HG02885 (cell line): ENCODE results near the gene TMEM270.
"Not testable (repeated sequence)": the region's sequence is repeated elsewhere in the genome, so short reads cannot be mapped to it uniquely, and the experiment has no call there.

ENCODE experiments used
- ATAC-seq: cut with Tn5 transposase; IDR thresholded peaks from one replicate; pipeline ENCODE4 v1.9.1; 2021; ENCODE audit warnings: mild to moderate bottlenecking; ENCODE audit not compliant: unreplicated experiment, poor library complexity

The TMEM270 gene

GRCh38 chr7:73882047-73882402 lies 21.1 kb downstream of the TMEM270 start:
- no peak for ATAC-seq

GRCh38 chr7:73884867-73885422 lies 24.0 kb downstream of the TMEM270 start:
- ATAC-seq = not testable (repeated sequence)

GRCh38 chr7:73885433-73885974 lies 24.5 kb downstream of the TMEM270 start:
- no peak for ATAC-seq

- no peak for ATAC-seq
Measured at GRCh38 chr7:73885975-73886798, 25.2 kb downstream of the TMEM270 start.

- ATAC-seq = no peak
Measured at GRCh38 chr7:73887762-73888161, 26.8 kb downstream of the TMEM270 start.

- ATAC-seq = no peak
Measured at GRCh38 chr7:73888959-73889358, 28.0 kb downstream of the TMEM270 start.

GRCh38 chr7:73890555-73891147 lies 29.7 kb downstream of the TMEM270 start:
- ATAC-seq = no peak

GRCh38 chr7:73891178-73891885 lies 30.4 kb downstream of the TMEM270 start:
- ATAC-seq = no peak

- no peak for ATAC-seq
Measured at GRCh38 chr7:73892003-73892999, 31.3 kb downstream of the TMEM270 start.

GRCh38 chr7:73893342-73894101 lies 32.6 kb downstream of the TMEM270 start:
- ATAC-seq = no peak

- ATAC-seq = no peak
Measured at GRCh38 chr7:73894166-73894565, 33.2 kb downstream of the TMEM270 start.

GRCh38 chr7:73894733-73895551 lies 34.0 kb downstream of the TMEM270 start:
- no peak for ATAC-seq

GRCh38 chr7:73895626-73896025 lies 34.7 kb downstream of the TMEM270 start:
- no peak for ATAC-seq

GRCh38 chr7:73896454-73896853 lies 35.5 kb downstream of the TMEM270 start:
- no peak for ATAC-seq

- no peak for ATAC-seq
Measured at GRCh38 chr7:73899731-73900142, 38.8 kb downstream of the TMEM270 start.

- ATAC-seq = no peak
Measured at GRCh38 chr7:73900286-73900685, 39.3 kb downstream of the TMEM270 start.

GRCh38 chr7:73901231-73901822 lies 40.4 kb downstream of the TMEM270 start:
- no peak for ATAC-seq
